Neural progenitor cell (in vitro differentiated cells): Measurements from ENCODE around the gene GANC. TPM values are rescaled to one million over a fixed set of nuclear protein-coding genes. Genes with fewer than 3 reads are reported as not detected.

Experiments
- DNase-seq: peaks from one replicate; pipeline ENCODE4 v3.0.0-alpha.2; 2016; ENCODE audit warnings: low spot score
- H2AFZ ChIP-seq: fragments of 200-600 bp; sonication (generic); replicated peaks from 2 replicates; pipeline ENCODE4 v1.6.1; 2016; ENCODE audit warnings: antibody characterized with exemption
- H3F3A ChIP-seq: fragments of 200-600 bp; sonication (generic); 2 replicates; pipeline ENCODE4 v1.6.1; 2016; ENCODE audit warnings: antibody characterized with exemption, low read depth
- H3K27ac ChIP-seq: fragments of 200-600 bp; sonication (generic); 2 replicates; pipeline ENCODE4 v1.5.1; 2016; ENCODE audit warnings: mild to moderate bottlenecking
- H3K27me3 ChIP-seq: fragments of 200-600 bp; sonication (generic); 2 replicates; pipeline ENCODE4 v1.6.1; 2016; ENCODE audit warnings: mild to moderate bottlenecking, moderate library complexity
- H3K36me3 ChIP-seq: fragments of 200-600 bp; sonication (generic); 2 replicates; pipeline ENCODE4 v1.5.1; 2016
- H3K4me1 ChIP-seq: fragments of 200-600 bp; sonication (generic); 2 replicates; pipeline ENCODE4 v1.6.1; 2016; ENCODE audit warnings: mixed run types
- H3K4me2 ChIP-seq: fragments of 200-600 bp; sonication (generic); 2 replicates; pipeline ENCODE4 v1.6.1; 2016
- H3K4me3 ChIP-seq: fragments of 200-600 bp; sonication (generic); 2 replicates; pipeline ENCODE4 v1.5.1; 2016
- H3K79me2 ChIP-seq: fragments of 200-600 bp; sonication (generic); 2 replicates; pipeline ENCODE4 v1.6.1; 2016; ENCODE audit warnings: low read depth
- H3K9ac ChIP-seq: fragments of 200-600 bp; sonication (generic); 2 replicates; pipeline ENCODE4 v1.6.1; 2016
- H3K9me3 ChIP-seq: fragments of 200-600 bp; sonication (generic); 2 replicates; pipeline ENCODE4 v1.5.1; 2016; ENCODE audit warnings: low read depth
- H4K20me1 ChIP-seq: fragments of 200-600 bp; sonication (generic); 2 replicates; pipeline ENCODE4 v1.6.1; 2016; ENCODE audit warnings: low read depth
- H3K27ac Mint-ChIP-seq: 3 replicates; pipeline ENCODE4 v1.8.0; 2021; ENCODE audit warnings: mixed read lengths
- H3K27me3 Mint-ChIP-seq: 2 replicates; pipeline ENCODE4 v1.8.0; 2022; ENCODE audit warnings: low read depth, mild to moderate bottlenecking, inconsistent platforms, moderate library complexity, mixed read lengths; ENCODE audit not compliant: insufficient read depth
- H3K36me3 Mint-ChIP-seq: 3 replicates; pipeline ENCODE4 v1.8.0; 2021; ENCODE audit warnings: mixed read lengths
- H3K4me1 Mint-ChIP-seq: 3 replicates; pipeline ENCODE4 v1.8.0; 2021; ENCODE audit warnings: mixed read lengths
- H3K4me3 Mint-ChIP-seq: 3 replicates; pipeline ENCODE4 v1.8.0; 2021; ENCODE audit warnings: mild to moderate bottlenecking, moderate library complexity, mixed read lengths
- H3K9me3 Mint-ChIP-seq: 3 replicates; pipeline ENCODE4 v1.8.0; 2020; ENCODE audit warnings: mixed read lengths
- CTCF ChIP-seq: fragments of 200-600 bp; sonication (generic); IDR thresholded peaks from 2 replicates; pipeline ENCODE4 v1.5.1; 2017; ENCODE audit warnings: antibody characterized with exemption, mild to moderate bottlenecking
- EZH2 ChIP-seq: fragments of 200-600 bp; sonication (generic); IDR thresholded peaks from 2 replicates; pipeline ENCODE4 v1.6.1; 2017; ENCODE audit warnings: antibody characterized with exemption, mild to moderate bottlenecking, moderate library complexity
- EZH2phosphoT487 ChIP-seq: fragments of 200-600 bp; sonication (generic); IDR thresholded peaks from 2 replicates; pipeline ENCODE4 v1.6.1; 2017; ENCODE audit warnings: antibody characterized with exemption
- total RNA-seq: library from RNA; depleted of rRNA; stranded (reverse); fragments of >200 nt; gene quantifications from 2 replicates; pipeline ENCODE4 v1.2.3, GENCODE V29; 2015; ENCODE audit warnings: low replicate concordance

GANC gene
- total RNA-seq, 1 donor from 2014 or later: 22.7 TPM

- H3F3A ChIP-seq: no peaks in the 10 kb centered on the region
- H4K20me1 ChIP-seq: no peaks in the 10 kb centered on the region
- H3K27me3 ChIP-seq: no peaks in the 10 kb centered on the region
- H3K79me2 ChIP-seq: no peaks in the 10 kb centered on the region
- Mint-ChIP-seq H3K4me1 (no peaks in the 10 kb centered on the region), H3K27ac (no peak overlapping the region), H3K4me3 (no peak overlapping the region), H3K36me3 (no peaks in the 10 kb centered on the region), H3K9me3 (no peaks in the 10 kb centered on the region), H3K27me3 (peaks cover 2% of the 10 kb centered on the region)
- no peak overlapping the region for H2AFZ ChIP-seq
- H3K9ac ChIP-seq: no peak overlapping the region
- H3K9me3 ChIP-seq: no peaks in the 10 kb centered on the region
- TF ChIP-seq EZH2: no peak
- no peak for TF ChIP-seq CTCF
- no peak for TF ChIP-seq EZH2phosphoT487
- DNase-seq: no peak
- H3K4me2 ChIP-seq: no peak overlapping the region
- H3K4me3 ChIP-seq: no peak overlapping the region
- H3K36me3 ChIP-seq: no peaks in the 10 kb centered on the region
- H3K4me1 ChIP-seq: no peaks in the 10 kb centered on the region
- no peak overlapping the region for H3K27ac ChIP-seq
Observed at GRCh38 chr15:42392309-42393024, 119.5 kb downstream of the GANC start.

- Mint-ChIP-seq H3K9me3 (no peaks in the 10 kb centered on the region), H3K4me1 (no peaks in the 10 kb centered on the region), H3K4me3 (no peak overlapping the region), H3K36me3 (no peaks in the 10 kb centered on the region), H3K27ac (no peak overlapping the region), H3K27me3 (peaks cover 2% of the 10 kb centered on the region)
- Histone ChIP-seq H3F3A (no peaks in the 10 kb centered on the region), H4K20me1 (no peaks in the 10 kb centered on the region), H3K4me2 (no peak overlapping the region), H3K9me3 (no peaks in the 10 kb centered on the region), H3K79me2 (no peaks in the 10 kb centered on the region), H3K27ac (no peak overlapping the region), H3K36me3 (no peaks in the 10 kb centered on the region), H3K4me3 (no peak overlapping the region), H3K9ac (no peak overlapping the region), H3K27me3 (no peaks in the 10 kb centered on the region), H2AFZ (no peak overlapping the region), H3K4me1 (no peaks in the 10 kb centered on the region)
- TF ChIP-seq EZH2phosphoT487: no peak
- no peak for TF ChIP-seq CTCF
- TF ChIP-seq EZH2: no peak
- DNase-seq: no peak
Observed at GRCh38 chr15:42394106-42394505, 121.1 kb downstream of the GANC start.

GRCh38 chr15:42395838-42396237, 122.8 kb downstream of the GANC start:
- no peaks in the 10 kb centered on the region for H3K9me3 Mint-ChIP-seq
- no peak overlapping the region for H3K4me2 ChIP-seq
- no peak overlapping the region for H3K4me3 ChIP-seq
- TF ChIP-seq EZH2phosphoT487 (no peak), EZH2 (no peak), CTCF (no peak)
- no peaks in the 10 kb centered on the region for H3K4me1 ChIP-seq
- no peak overlapping the region for H3K27ac ChIP-seq
- no peaks in the 10 kb centered on the region for H3F3A ChIP-seq
- H3K79me2 ChIP-seq: no peaks in the 10 kb centered on the region
- no peaks in the 10 kb centered on the region for H3K4me1 Mint-ChIP-seq
- no peaks in the 10 kb centered on the region for H4K20me1 ChIP-seq
- no peaks in the 10 kb centered on the region for H3K36me3 ChIP-seq
- no peak for DNase-seq
- H3K27me3 Mint-ChIP-seq: peaks cover 2% of the 10 kb centered on the region
- H2AFZ ChIP-seq: no peak overlapping the region
- no peaks in the 10 kb centered on the region for H3K27me3 ChIP-seq
- no peaks in the 10 kb centered on the region for H3K9me3 ChIP-seq
- no peak overlapping the region for H3K4me3 Mint-ChIP-seq
- H3K9ac ChIP-seq: no peak overlapping the region
- no peak overlapping the region for H3K27ac Mint-ChIP-seq
- H3K36me3 Mint-ChIP-seq: no peaks in the 10 kb centered on the region
